Measurements from ENCODE around the gene ITPR2.

DNA sequence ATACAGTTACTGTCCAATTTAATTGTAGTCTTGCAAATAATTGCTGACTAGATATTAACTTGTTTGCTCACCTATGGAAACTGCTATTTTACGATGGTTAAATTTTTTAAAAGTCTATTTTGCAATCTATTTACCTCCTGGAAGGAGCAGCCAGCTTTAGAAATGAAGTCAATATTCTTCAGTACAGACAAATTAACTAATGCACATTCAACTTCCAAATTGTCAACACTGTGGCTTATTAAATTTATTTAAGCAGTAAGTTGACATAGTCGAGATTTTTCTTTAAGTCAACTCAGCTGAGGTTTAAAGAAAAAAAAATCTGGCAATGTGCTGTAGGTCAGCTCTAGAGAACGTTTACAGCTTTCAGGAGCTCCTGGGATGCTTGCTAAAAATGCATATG lies 416.4 kb downstream of the ITPR2 start:
- TF ChIP-seq POLR2AphosphoS5 (IDR thresholded peaks at IDR 0.05; ENCODE audit: low read depth, low read length) (no peak), TAF1 (IDR thresholded peaks at IDR 0.05; ENCODE audit: borderline replicate concordance, low read depth, low read length) (no peak), POLR2A (IDR thresholded peaks at IDR 0.05; ENCODE audit: low read depth, low read length) (no peak)

Measured in GM12892 (cell line).